Natural killer cell (primary cell): Measurements from ENCODE around the gene VAMP4. TPM values are rescaled to one million over a fixed set of nuclear protein-coding genes. Genes with fewer than 3 reads are reported as not detected.
A peak's percentile ranks its signal among the peaks of the same experiment; 100 is the strongest.

ENCODE experiments used
- ATAC-seq, 3 donors: fragments of 150-1000 bp in 2 of 3; fragments of 200-7000 bp in 1 of 3; cut with Tn5 transposase; 1 replicate in 1 of 3; 2 replicates in 2 of 3; pipeline ENCODE4 v1.10.0; 2021; ENCODE audit warnings: mild to moderate bottlenecking in 2 of 3, moderate library complexity in 2 of 3
- DNase-seq, 2 donors: peaks; one replicate each; pipeline versions ENCODE4 v3.0.0 to v3.0.0-alpha.2; 2013 to 2021; ENCODE audit warnings: mixed read lengths in 1 of 2
- H3K27ac ChIP-seq: one replicate; pipeline ENCODE4 v1.5.1; 2013; ENCODE audit warnings: mild to moderate bottlenecking, low read length
- H3K27me3 ChIP-seq: one replicate; pipeline ENCODE4 v1.6.1; 2013; ENCODE audit warnings: low read length; ENCODE audit not compliant: control insufficient read depth, insufficient read depth
- H3K36me3 ChIP-seq: one replicate; pipeline ENCODE4 v1.6.1; 2013; ENCODE audit warnings: low read length; ENCODE audit not compliant: control insufficient read depth, insufficient read depth
- H3K4me1 ChIP-seq: one replicate; pipeline ENCODE4 v1.6.1; 2013; ENCODE audit warnings: low read length; ENCODE audit not compliant: control insufficient read depth, insufficient read depth
- H3K4me3 ChIP-seq: one replicate; pipeline ENCODE4 v1.5.1; 2013; ENCODE audit warnings: low read length
- H3K9me3 ChIP-seq: one replicate; pipeline ENCODE4 v1.6.1; 2013; ENCODE audit warnings: low read length; ENCODE audit not compliant: control insufficient read depth, insufficient read depth
- H3K27ac Mint-ChIP-seq, 2 donors: one replicate each; pipeline ENCODE4 v1.8.0; 2022; ENCODE audit warnings: mild to moderate bottlenecking in 2 of 2, mixed read lengths in 2 of 2, moderate library complexity in 1 of 2
- H3K27me3 Mint-ChIP-seq, 2 donors: one replicate each; pipeline ENCODE4 v1.8.0; 2022; ENCODE audit warnings: low read depth in 2 of 2, mixed read lengths in 2 of 2
- H3K36me3 Mint-ChIP-seq: one replicate; pipeline ENCODE4 v1.8.0; 2022; ENCODE audit warnings: mixed read lengths
- H3K4me1 Mint-ChIP-seq, 2 donors: one replicate each; pipeline ENCODE4 v1.8.0; 2022; ENCODE audit warnings: mixed read lengths in 2 of 2
- H3K4me3 Mint-ChIP-seq: one replicate; pipeline ENCODE4 v1.8.0; 2022; ENCODE audit warnings: mild to moderate bottlenecking, moderate library complexity, mixed read lengths
- H3K9me3 Mint-ChIP-seq, 2 donors: one replicate each; pipeline ENCODE4 v1.8.0; 2022; ENCODE audit warnings: mixed read lengths in 2 of 2
- CTCF ChIP-seq: fragments of 200-600 bp; IDR thresholded peaks from one replicate; pipeline ENCODE4 v1.8.0; 2022; ENCODE audit warnings: antibody characterized with exemption
- WGBS: methylation state at CpG from one replicate; pipeline ENCODE4 v1.1.7; 2013; ENCODE audit warnings: missing lambda C conversion rate; ENCODE audit not compliant: insufficient coverage; 5-methylcytosine and 5-hydroxymethylcytosine counted together
- intact Hi-C: fragments of 100-400 bp; cut with micrococcal nuclease; formaldehyde crosslinking; loops from one replicate; pipeline ENCODE4 v1.14.2; 2022
- total RNA-seq, 4 donors: library from RNA; stranded (reverse); fragments of 120-200 nt in 1 of 4; gene quantifications; one replicate each; pipeline versions ENCODE4 v1.2.3 to v1.2.4, GENCODE V29; 2013 to 2022

The VAMP4 gene
- total RNA-seq, 3 donors from 2014 or later (not counting 1 experiment from before 2014, with no cell fraction given): 17.5 to 24.2 (median 20.7) TPM

DNA sequence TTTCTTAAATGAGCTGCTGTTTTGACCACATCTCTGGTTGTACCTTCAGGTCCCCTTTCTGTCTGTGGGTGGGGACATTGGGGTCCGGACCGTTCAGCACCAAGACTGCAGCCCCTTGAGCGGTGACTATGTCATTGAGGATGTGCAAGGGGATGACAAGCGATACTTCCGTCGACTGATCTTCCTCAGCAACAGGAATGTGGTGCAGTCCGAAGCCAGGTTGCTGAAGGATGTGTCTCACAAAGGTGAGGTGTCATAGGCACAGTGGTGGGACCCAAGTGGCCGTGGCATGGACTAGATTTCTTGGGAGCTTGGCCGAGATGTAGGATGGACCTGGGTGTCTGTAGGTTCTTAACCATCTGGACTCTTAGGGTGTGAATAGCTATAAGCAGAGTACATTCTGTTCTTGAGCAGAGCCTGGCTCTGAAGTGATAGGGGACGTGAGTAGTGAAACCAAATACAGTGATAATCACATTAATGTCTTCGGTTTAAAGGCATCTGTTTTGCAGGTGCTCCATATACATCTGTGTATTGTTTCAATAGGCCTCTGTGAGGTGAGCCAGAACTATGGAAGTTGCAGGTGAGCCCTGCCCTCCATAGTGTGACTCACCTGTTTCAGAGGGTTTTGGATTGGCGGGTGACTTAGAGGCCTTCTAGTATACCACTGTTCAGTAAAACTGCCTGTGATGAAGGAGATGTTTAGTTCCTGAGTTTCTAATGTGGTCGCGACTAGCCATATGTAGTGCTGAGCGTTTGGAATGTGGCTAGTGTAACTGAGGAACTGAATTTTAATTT lies 46.0 kb upstream of the VAMP4 start:
- no peaks in the 10 kb centered on the region for H3K9me3 Mint-ChIP-seq
- Histone ChIP-seq H3K4me3 (no peak overlapping the region), H3K4me1 (peaks cover 8% of the 10 kb centered on the region), H3K27me3 (no peaks in the 10 kb centered on the region), H3K27ac (no peak overlapping the region), H3K9me3 (no peaks in the 10 kb centered on the region), H3K36me3 (peaks cover 84% of the 10 kb centered on the region)
- ATAC-seq (no peak), DNase-seq (no peak)
- over 99% methylated on average over 12 of the region's 15 CpGs for WGBS
- intact Hi-C loops: no loop called here
- no peak overlapping the region for H3K4me3 Mint-ChIP-seq
- no peak for TF ChIP-seq CTCF
- H3K4me1 Mint-ChIP-seq: peaks cover 25 to 41% of the 10 kb centered on the region in 2 donors
- peaks cover 24% of the 10 kb centered on the region for H3K36me3 Mint-ChIP-seq
- H3K27ac Mint-ChIP-seq: no peak overlapping the region
- no peaks in the 10 kb centered on the region for H3K27me3 Mint-ChIP-seq

DNA sequence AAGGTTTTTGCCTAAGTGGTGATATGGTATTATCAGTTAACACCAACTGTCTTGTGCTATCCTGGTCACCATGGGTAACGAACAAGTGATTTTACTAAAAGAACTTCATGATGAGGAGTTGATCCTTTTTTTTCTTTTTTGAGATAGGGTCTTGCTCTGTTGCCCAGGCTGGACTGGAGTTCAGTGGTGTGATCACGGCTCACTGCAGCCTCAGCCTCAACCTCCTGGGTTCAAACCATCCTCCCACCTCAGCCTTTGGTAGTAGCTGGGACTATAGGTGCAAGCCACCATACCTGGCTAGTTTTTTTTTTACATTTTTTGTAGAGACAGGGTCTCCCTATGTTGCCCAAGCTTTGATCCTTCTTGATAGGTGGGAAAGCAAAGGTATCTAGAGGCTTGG lies 44.7 kb upstream of the VAMP4 start:
- peaks cover 24% of the 10 kb centered on the region for H3K36me3 Mint-ChIP-seq

GRCh38 chr1:171785766-171786165 lies 43.9 kb upstream of the VAMP4 start:
- no peaks in the 10 kb centered on the region for H3K9me3 Mint-ChIP-seq
- H3K27ac Mint-ChIP-seq: no peak overlapping the region
- DNase-seq: no peak
- no peak overlapping the region for H3K4me3 ChIP-seq
- peaks cover 42 to 60% of the 10 kb centered on the region in 2 donors for H3K4me1 Mint-ChIP-seq
- WGBS: 95% methylated on average over 9 of the region's 9 CpGs
- peaks cover 64% of the 10 kb centered on the region for H3K36me3 ChIP-seq
- H3K27ac ChIP-seq: no peak overlapping the region
- H3K27me3 ChIP-seq: no peaks in the 10 kb centered on the region
- ATAC-seq: no peak
- peaks cover 23% of the 10 kb centered on the region for H3K4me1 ChIP-seq
- no peaks in the 10 kb centered on the region for H3K27me3 Mint-ChIP-seq
- peaks cover 18% of the 10 kb centered on the region for H3K36me3 Mint-ChIP-seq
- H3K9me3 ChIP-seq: no peaks in the 10 kb centered on the region
- intact Hi-C loops: no loop called here
- no peak for TF ChIP-seq CTCF
- H3K4me3 Mint-ChIP-seq: no peak overlapping the region

More for the DNA sequence above, 44.7 kb upstream of the VAMP4 start:
- H3K4me1 ChIP-seq: peaks cover 21% of the 10 kb centered on the region
- 96% methylated on average over 2 of the region's 2 CpGs for WGBS
- intact Hi-C loops: no loop called here
- ATAC-seq: no peak
- Mint-ChIP-seq H3K4me3 (no peak overlapping the region), H3K4me1 (peaks cover 39 to 53% of the 10 kb centered on the region in 2 donors), H3K9me3 (no peaks in the 10 kb centered on the region), H3K27me3 (no peaks in the 10 kb centered on the region), H3K27ac (no peak overlapping the region)
- TF ChIP-seq CTCF: no peak
- no peak overlapping the region for H3K27ac ChIP-seq
- DNase-seq: no peak
- no peak overlapping the region for H3K4me3 ChIP-seq
- H3K27me3 ChIP-seq: no peaks in the 10 kb centered on the region
- no peaks in the 10 kb centered on the region for H3K9me3 ChIP-seq
- H3K36me3 ChIP-seq: peaks cover 71% of the 10 kb centered on the region

- no peak overlapping the region for H3K27ac ChIP-seq
- no peaks in the 10 kb centered on the region for H3K9me3 ChIP-seq
- Mint-ChIP-seq H3K27me3 (no peaks in the 10 kb centered on the region), H3K27ac (peak overlapping the region; percentile 55 to 80), H3K4me1 (peaks cover 49 to 61% of the 10 kb centered on the region in 2 donors), H3K36me3 (peaks cover 12% of the 10 kb centered on the region), H3K9me3 (no peaks in the 10 kb centered on the region), H3K4me3 (peak overlapping the region; percentile 35)
- no peak overlapping the region for H3K4me3 ChIP-seq
- ATAC-seq (no peak), DNase-seq (no peak)
- H3K36me3 ChIP-seq: peaks cover 54% of the 10 kb centered on the region
- TF ChIP-seq CTCF: no peak
- no peaks in the 10 kb centered on the region for H3K27me3 ChIP-seq
- intact Hi-C loops: loop anchor here (5.0 kb wide), 1 partner anchor 1892 kb away; the partner anchor contains the start of gene SCYL3
- peaks cover 30% of the 10 kb centered on the region for H3K4me1 ChIP-seq
These were observed 42.9 kb upstream of the VAMP4 start for GRCh38 chr1:171784784-171785183.
